HG02943 (cell line): ENCODE data around the gene KCND3.

ENCODE experiments used
- ATAC-seq: cut with Tn5 transposase; IDR thresholded peaks from one replicate; pipeline ENCODE4 v1.9.1; 2021; ENCODE audit warnings: mild to moderate bottlenecking, low read depth, moderate library complexity; ENCODE audit not compliant: unreplicated experiment

KCND3 gene

DNA sequence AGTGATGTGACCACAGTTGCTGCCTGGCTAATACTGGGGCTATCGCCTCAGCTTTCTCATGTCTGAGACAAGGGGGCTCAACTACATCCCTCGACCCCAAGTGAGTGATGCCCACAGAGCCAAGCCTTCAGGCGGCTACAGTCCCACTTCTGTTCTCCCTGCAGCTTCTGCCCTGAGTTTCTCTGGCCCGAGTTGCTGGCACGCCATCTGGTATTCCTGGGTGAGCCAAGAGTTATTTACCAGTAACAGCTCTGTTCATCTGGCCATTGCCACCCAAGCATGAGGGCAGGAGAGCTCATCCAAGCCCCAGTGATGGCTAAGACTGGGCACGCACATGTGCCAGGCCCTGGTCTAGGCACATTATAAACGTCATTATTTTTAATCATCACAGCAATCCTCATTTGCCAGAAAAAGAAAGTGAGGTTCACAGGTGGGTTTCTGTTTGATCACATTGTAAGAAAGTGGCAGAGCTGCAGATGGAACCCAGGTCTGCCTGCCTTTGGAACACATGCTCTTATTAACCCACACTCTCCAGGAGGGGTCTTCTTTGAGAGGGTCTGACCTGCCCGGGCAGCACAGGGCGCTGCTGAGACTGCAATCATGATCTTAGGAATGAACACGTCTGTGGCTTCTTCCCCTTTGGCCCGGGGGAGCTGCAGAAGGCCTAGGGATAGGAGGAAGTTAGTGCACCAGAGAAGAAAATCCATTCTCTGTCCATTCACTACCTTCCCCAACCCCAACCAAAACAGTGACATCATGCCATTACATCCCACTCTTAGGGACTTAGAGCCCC is 27.5 kb downstream of the KCND3 start:
- ATAC-seq, result no peak

GRCh38 chr1:111961016-111961415 is 28.5 kb downstream of the KCND3 start:
- ATAC-seq, result no peak

- ATAC-seq, result no peak
Measured at GRCh38 chr1:111959436-111959835, 30.0 kb downstream of the KCND3 start.

- no peak for ATAC-seq
Measured at GRCh38 chr1:111958851-111959250, 30.6 kb downstream of the KCND3 start.

DNA sequence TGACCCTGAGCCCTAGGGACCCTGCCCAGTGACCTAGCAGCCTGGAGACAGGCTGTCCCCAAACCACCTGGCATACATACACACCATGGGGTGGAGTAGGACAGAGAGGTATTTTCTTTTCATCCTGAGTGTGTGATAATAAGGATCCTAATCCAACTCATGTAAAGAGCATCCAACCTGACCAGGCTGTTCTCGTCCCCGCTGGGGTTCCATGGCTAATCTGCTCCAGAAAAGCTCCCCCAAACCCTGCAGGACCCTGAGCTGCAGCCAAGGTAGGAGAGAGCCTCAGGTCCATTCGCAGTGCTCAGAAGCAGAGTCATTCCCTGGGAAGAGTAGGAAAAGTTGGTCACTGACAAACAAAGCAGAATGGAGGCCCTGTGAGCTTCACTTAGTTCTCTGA is 31.4 kb downstream of the KCND3 start:
- ATAC-seq, result no peak

DNA sequence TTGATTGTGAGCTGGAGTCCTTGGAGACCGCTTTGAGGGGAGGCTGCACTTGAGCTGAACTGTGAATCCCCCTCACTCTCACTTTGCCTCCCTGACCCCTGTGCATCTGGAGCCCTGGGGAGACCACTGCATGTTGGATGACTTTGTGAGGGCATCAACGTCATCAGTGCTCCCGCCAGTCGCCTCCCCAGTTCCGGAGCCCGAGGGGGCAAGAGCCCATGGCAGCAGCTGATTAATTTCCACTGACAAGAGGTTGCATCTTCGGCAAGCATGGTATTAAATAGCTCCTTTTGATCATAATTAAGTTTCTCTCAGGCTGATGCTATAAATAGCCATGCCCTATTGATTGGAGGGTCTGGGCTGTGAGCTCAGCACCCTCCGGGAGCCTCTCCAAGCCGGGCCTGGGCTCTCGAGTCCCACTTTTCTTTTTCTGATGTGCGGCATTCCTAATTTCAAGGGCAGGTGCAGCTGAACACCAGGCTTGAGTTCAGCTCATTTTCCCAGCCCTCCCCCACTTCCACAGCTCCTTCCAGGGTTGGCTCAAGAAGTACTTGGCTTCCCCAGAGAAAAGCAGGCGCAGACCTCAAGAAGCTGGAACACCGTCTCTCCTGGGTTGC is 33.2 kb downstream of the KCND3 start:
- ATAC-seq, result no peak

DNA sequence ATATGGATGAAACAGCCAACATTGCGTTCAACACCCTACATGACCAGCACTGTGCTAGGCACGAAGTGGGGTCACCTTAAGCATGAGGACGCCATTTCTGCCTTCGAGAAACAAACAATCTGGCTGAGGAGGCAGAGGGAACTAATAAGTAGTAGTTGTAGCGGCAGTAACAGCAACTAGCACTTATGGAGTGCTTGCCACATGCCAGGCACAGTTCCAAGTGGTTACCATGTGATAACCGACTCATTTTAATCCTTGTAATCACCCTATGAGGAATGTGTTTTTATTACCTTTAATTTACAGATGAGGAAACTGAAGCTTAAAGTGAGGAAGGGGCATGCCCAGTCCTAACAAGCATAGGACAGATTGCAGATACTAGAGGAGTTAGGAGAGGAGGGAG is 33.7 kb downstream of the KCND3 start:
- ATAC-seq, result no peak

DNA sequence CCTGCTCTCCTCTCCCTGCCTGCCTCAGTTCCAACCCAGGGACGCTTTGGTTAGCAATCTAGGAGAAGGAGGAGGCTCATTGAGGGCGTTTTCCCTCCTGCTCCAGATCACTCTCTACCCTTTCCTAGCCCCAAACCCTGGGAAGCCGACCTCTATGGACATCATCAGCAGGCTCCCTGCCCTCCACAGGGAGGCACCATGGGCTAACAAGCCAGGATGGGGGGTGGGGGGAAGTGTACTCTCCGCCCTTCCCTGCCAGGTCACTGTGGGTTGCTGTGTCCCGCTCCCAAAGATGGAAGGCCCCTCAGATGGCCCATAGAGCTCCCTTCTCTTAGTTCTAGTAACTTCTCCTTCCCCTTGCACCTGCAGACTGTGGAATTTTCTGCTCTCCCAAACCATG is 35.7 kb downstream of the KCND3 start:
- ATAC-seq, result no peak

DNA sequence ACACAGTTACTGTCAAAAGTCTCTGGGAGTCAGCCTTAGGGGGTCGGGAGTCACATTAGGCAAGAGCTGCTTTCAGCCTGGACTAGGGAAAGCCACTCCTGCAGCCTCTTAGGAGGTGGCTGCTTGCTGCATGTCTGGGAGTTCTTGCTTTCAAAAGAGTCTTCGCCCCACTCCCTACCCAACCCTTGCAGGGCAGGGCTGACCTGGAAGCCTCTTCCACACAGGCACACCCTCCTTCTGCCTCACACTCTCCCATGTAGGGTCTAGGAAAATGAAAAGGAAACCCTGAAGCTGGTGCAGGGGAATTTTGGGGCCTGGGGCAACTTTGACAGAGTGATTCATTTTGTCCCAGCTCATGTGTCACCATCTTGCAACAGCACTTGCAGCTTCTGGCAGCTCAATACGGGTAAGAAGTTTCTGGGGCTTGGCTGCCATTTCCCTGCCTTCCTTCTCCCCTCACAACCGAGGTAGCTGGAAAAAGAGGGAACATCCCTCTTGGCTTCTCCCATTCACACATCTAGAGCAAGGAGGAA is 37.3 kb downstream of the KCND3 start:
- no peak for ATAC-seq

GRCh38 chr1:111948209-111949171 is 41.0 kb downstream of the KCND3 start:
- no peak for ATAC-seq

DNA sequence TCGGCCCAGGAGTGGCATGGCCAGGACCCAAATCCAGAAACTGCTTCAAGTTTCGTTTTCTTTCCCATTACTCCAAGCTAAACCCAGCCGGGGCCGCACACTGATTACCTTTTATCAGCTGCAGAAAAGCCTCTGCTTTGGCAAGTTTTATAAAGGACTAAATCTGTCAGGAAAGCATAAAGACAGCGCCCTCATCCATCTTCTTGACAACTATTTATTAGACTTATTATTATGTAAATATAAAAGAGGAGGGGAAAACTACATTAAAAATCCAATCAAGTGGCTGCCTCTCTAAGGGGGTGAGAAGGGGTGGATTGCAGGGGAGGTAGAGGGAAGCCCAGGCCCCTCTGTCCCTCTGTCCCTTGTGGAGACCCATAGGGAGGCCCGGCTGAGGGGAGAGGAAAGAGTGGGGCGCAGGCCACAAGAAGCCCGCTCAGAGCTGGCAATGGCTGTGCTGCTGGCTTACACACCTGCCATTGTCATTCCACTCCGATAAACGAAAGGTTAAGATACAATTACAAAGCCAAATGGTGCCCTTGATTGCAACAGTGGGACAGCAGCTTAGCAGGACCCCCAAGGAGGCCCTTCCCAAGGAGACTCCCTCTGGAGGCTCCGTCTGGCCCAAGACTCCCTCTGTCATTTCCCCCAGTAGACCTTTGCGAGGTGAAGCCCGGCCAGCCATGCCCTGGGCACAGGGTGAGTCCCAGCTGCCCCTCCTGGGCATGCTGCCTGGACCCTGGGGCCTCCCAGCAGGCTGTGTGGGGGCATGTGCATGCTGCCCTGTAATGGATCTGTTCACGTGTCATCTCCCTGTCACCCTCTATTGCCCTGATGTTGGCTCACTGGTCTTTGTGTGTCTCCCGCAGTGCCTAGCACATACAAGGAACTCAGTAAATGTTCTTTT is 45.4 kb downstream of the KCND3 start:
- no peak for ATAC-seq

DNA sequence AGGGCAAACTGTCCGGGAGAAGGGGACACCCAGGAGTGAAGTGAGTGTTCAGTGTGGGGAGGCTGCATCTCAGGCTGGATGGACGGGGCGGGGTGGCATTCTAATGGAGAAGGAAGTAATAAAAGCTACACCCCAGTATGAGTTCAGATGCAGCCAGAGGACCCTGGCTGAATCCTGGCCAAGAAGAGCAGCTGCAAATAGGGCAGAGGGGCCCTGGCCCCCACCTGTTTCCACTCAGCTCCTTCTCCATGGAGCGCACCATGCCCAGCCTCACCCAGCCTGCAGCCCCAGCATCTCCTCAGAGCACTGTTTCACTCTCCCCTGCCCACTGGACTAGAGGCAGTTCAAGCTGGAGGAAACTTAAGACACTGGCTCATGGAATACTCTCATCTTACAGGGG is 46.4 kb downstream of the KCND3 start:
- ATAC-seq, result no peak

GRCh38 chr1:111938536-111938935 is 50.9 kb downstream of the KCND3 start:
- no peak for ATAC-seq

GRCh38 chr1:111938123-111938522 is 51.3 kb downstream of the KCND3 start:
- no peak for ATAC-seq

GRCh38 chr1:111937147-111937725 is 52.2 kb downstream of the KCND3 start:
- no peak for ATAC-seq

- ATAC-seq, result no peak
Measured at GRCh38 chr1:111934106-111934852, 55.2 kb downstream of the KCND3 start.

- no peak for ATAC-seq
Measured at GRCh38 chr1:111930356-111930755, 59.1 kb downstream of the KCND3 start.

GRCh38 chr1:111928531-111928930 is 60.9 kb downstream of the KCND3 start:
- no peak for ATAC-seq

- ATAC-seq, result no peak
Measured at GRCh38 chr1:111927652-111928051, 61.8 kb downstream of the KCND3 start.
